HCT116 (cell line): Measurements from ENCODE around the gene PCDHGB5. TPM values are rescaled to one million over a fixed set of nuclear protein-coding genes. Genes with fewer than 3 reads are reported as not detected.

Experiments
- ATAC-seq: fragments of 200-7000 bp; cut with Tn5 transposase; 2 replicates; pipeline ENCODE4 v1.9.1; 2020; ENCODE audit warnings: mild to moderate bottlenecking, moderate library complexity
- BruUV-seq: library from RNA; stranded (reverse); fragments of 400-500 nt; replicated peaks from 2 replicates; lab custom pipeline; 2021; lab: Mats Ljungman, UMichigan
- CTCF ChIA-PET: fragments of 300-600 bp; sonication (Branson Sonifier 250); formaldehyde crosslinking; loops from one replicate; lab custom pipeline; 2021; ENCODE audit warnings: antibody characterized with exemption; lab: Charles Lee
- POLR2A ChIA-PET: fragments of 300-600, 350-600 bp; sonication (Branson Sonifier 250); formaldehyde crosslinking; loops from one replicate; lab custom pipeline; 2021; ENCODE audit warnings: antibody characterized with exemption; lab: Charles Lee
- RAD21 ChIA-PET, 2 experiments: fragments of 300-600 bp; sonication (Branson Sonifier 250); formaldehyde crosslinking; loops; one replicate each; lab custom pipeline; 2023; ENCODE audit warnings: low total read pairs in 2 of 2; ENCODE audit not compliant: uncharacterized antibody in 2 of 2, unreplicated experiment in 2 of 2, low non-redundant PET in 1 of 2; lab: Charles Lee
- DNase-seq: peaks from one replicate; pipeline ENCODE4 v3.0.0-alpha.2; 2010; ENCODE audit warnings: low read depth, low spot score
- H2AFZ ChIP-seq: fragments of 200-600 bp; shearing (Covaris generic), sonication (generic); 2 replicates; pipeline ENCODE4 v1.6.1; 2017; ENCODE audit warnings: low read depth, mixed run types, mixed read lengths, antibody characterized with exemption, low read length; ENCODE audit not compliant: poor library complexity, severe bottlenecking
- H3K27ac ChIP-seq: 2 replicates; pipeline ENCODE4 v1.5.1; 2012; ENCODE audit warnings: low read depth, low read length
- H3K27me3 ChIP-seq: fragments of 200-600 bp; sonication (generic); 2 replicates; pipeline ENCODE4 v1.6.1; 2016; ENCODE audit warnings: mixed run types, low read length, mixed read lengths; ENCODE audit not compliant: insufficient read depth
- H3K36me3 ChIP-seq, 2 experiments: fragments of 200-500 bp in 1 of 2; fragments of 200-600 bp in 1 of 2; sonication (Bioruptor generic) in 1 of 2; sonication (generic) in 1 of 2; 2 replicates each; pipeline versions ENCODE4 v1.5.1 to v1.6.1; 2014 to 2016; ENCODE audit warnings: low read length in 2 of 2, inconsistent platforms in 1 of 2, mixed read lengths in 1 of 2, mixed run types in 1 of 2; ENCODE audit not compliant: insufficient read depth in 2 of 2, control insufficient read depth in 1 of 2
- H3K4me1 ChIP-seq, 2 experiments: fragments of 200-600 bp in 1 of 2; sonication (generic) in 1 of 2; 2 replicates each; pipeline versions ENCODE4 v1.5.1 to v1.6.1; 2012 to 2017; ENCODE audit warnings: low read length in 2 of 2, inconsistent platforms in 1 of 2, mild to moderate bottlenecking in 1 of 2, mixed read lengths in 1 of 2, mixed run types in 1 of 2, moderate library complexity in 1 of 2; ENCODE audit not compliant: insufficient read depth in 2 of 2, control insufficient read depth in 1 of 2
- H3K4me2 ChIP-seq: fragments of 200-600 bp; sonication (generic); 2 replicates; pipeline ENCODE4 v1.6.1; 2017; ENCODE audit warnings: mixed run types, low read length, mixed read lengths
- H3K4me3 ChIP-seq, 2 experiments: fragments of 200-600 bp in 1 of 2; sonication (generic) in 1 of 2; replicated peaks in 1 of 2; 2 replicates each; pipeline ENCODE4 v1.5.1; 2011 to 2016; ENCODE audit warnings: low read length in 2 of 2, control low read depth in 1 of 2, low read depth in 1 of 2, mild to moderate bottlenecking in 1 of 2, mixed read lengths in 1 of 2, mixed run types in 1 of 2
- H3K79me2 ChIP-seq: fragments of 200-600 bp; sonication (generic); 2 replicates; pipeline ENCODE4 v1.6.1; 2017; ENCODE audit warnings: mild to moderate bottlenecking, mixed run types, low read length, moderate library complexity, mixed read lengths; ENCODE audit not compliant: insufficient read depth
- H3K9ac ChIP-seq: fragments of 200-600 bp; sonication (generic); 2 replicates; pipeline ENCODE4 v1.6.1; 2016; ENCODE audit warnings: low read length, mixed read lengths
- H3K9me2 ChIP-seq: fragments of 200-600 bp; sonication (generic), shearing (Covaris generic); 2 replicates; pipeline ENCODE4 v1.6.1; 2017; ENCODE audit warnings: mixed run types, mild to moderate bottlenecking, moderate library complexity; ENCODE audit not compliant: insufficient read depth
- H3K9me3 ChIP-seq, 2 experiments: fragments of 200-500 bp in 1 of 2; fragments of 200-600 bp in 1 of 2; sonication (Bioruptor generic) in 1 of 2; sonication (generic) in 1 of 2; 2 replicates each; pipeline ENCODE4 v1.6.1; 2014 to 2017; ENCODE audit warnings: low read length in 2 of 2, mixed read lengths in 2 of 2, inconsistent platforms in 1 of 2, low read depth in 1 of 2, mild to moderate bottlenecking in 1 of 2, mixed run types in 1 of 2, moderate library complexity in 1 of 2; ENCODE audit not compliant: control insufficient read depth in 1 of 2, insufficient read depth in 1 of 2
- H4K20me1 ChIP-seq: fragments of 200-600 bp; sonication (generic), shearing (Covaris generic); 2 replicates; pipeline ENCODE4 v1.6.1; 2017; ENCODE audit warnings: mixed run types, mild to moderate bottlenecking, moderate library complexity; ENCODE audit not compliant: insufficient read depth
- EGR1 ChIP-seq: IDR thresholded peaks from 2 replicates; pipeline ENCODE4 v1.6.1; 2012; ENCODE audit warnings: low read depth
- POLR2A ChIP-seq: IDR thresholded peaks from 2 replicates; pipeline ENCODE4 v1.7.0; 2011; ENCODE audit warnings: borderline replicate concordance; ENCODE audit not compliant: insufficient read depth, insufficient read length; ENCODE audit errors: extremely low read depth
- REST ChIP-seq: IDR thresholded peaks from 2 replicates; pipeline ENCODE4 v1.6.1; 2012; ENCODE audit warnings: low read depth
- YY1 ChIP-seq: IDR thresholded peaks from 2 replicates; pipeline ENCODE4 v1.6.1; 2011; ENCODE audit warnings: low read length, low read depth, moderate library complexity, mild to moderate bottlenecking; ENCODE audit not compliant: insufficient replicate concordance; ENCODE audit errors: extremely low read depth
- intact Hi-C: fragments of 100-400 bp; cut with micrococcal nuclease; formaldehyde crosslinking; loops from 2 replicates; pipeline ENCODE4 v1.10.0; 2022
- total RNA-seq: library from RNA; stranded (reverse); gene quantifications from one replicate; pipeline ENCODE4 v1.2.1, GENCODE V29; 2021; ENCODE audit not compliant: unreplicated experiment

PCDHGB5 gene
- total RNA-seq, 1 experiment from 2014 or later, result 0.15 TPM

- Histone ChIP-seq H3K36me3 (no peaks in the 10 kb centered on the region), H3K27ac (no peak within 1 kb of the TSS), H3K9me2 (no peaks in the 10 kb centered on the region)
- no peak for DNase-seq
- POLR2A ChIA-PET, result no interaction called here
- TF ChIP-seq POLR2A (no peak), REST (no peak), EGR1 (no peak), YY1 (no peak)
- TF ChIP-seq, all 23 proteins: peak for 0
- no peak for ATAC-seq
- Histone ChIP-seq H2AFZ (no peak within 1 kb of the TSS), H3K4me3 (no peak within 1 kb of the TSS), H3K9me3 (no peaks in the 10 kb centered on the region; a peak in 2 of 4 replicates), H3K27me3 (no peaks in the 10 kb centered on the region), H3K4me2 (no peak within 1 kb of the TSS), H4K20me1 (no peaks in the 10 kb centered on the region), H3K9ac (no peak within 1 kb of the TSS), H3K79me2 (no peaks in the 10 kb centered on the region), H3K4me1 (no peaks in the 10 kb centered on the region)
- ChIA-PET CTCF (no interaction called here), RAD21 (no interaction called here)
- BruUV-seq, result no TSS peak
- intact Hi-C loops, result no loop called here
Measured at GRCh38 chr5:141382469-141383294, 15.1 kb upstream of the PCDHGB5 start, which contains the start of gene PCDHGA7. PCDHGA7 (plus strand) TSS chr5:141382742; CDS start chr5:141382900, 158 bp downstream.
